Measurements from ENCODE around the gene TAF4.
"Not testable (repeated sequence)": the region's sequence is repeated elsewhere in the genome, so short reads cannot be mapped to it uniquely, and the experiment has no call there.

TAF4 gene

GRCh38 chr20:61997891-61998290 lies 67.8 kb downstream of the TAF4 start:
- no peak for FAIRE-seq

GRCh38 chr20:61997372-61997771 lies 68.3 kb downstream of the TAF4 start:
- FAIRE-seq, result no peak

GRCh38 chr20:61994546-61994945 lies 71.1 kb downstream of the TAF4 start:
- no peak for FAIRE-seq

- no peak for FAIRE-seq
These were observed 72.6 kb downstream of the TAF4 start for GRCh38 chr20:61993058-61993457.

GRCh38 chr20:61991476-61991875 lies 74.2 kb downstream of the TAF4 start:
- no peak for FAIRE-seq

- no peak for FAIRE-seq
These were observed 75.2 kb downstream of the TAF4 start for GRCh38 chr20:61990484-61990883.

GRCh38 chr20:61989741-61990140 lies 75.9 kb downstream of the TAF4 start:
- no peak for FAIRE-seq

GRCh38 chr20:61988665-61989064 lies 77.0 kb downstream of the TAF4 start:
- no peak for FAIRE-seq

- FAIRE-seq, result no peak
These were observed 78.8 kb downstream of the TAF4 start for GRCh38 chr20:61986762-61987321.

- FAIRE-seq, result no peak
These were observed 80.6 kb downstream of the TAF4 start for GRCh38 chr20:61985096-61985495.

GRCh38 chr20:61984431-61984830 lies 81.2 kb downstream of the TAF4 start:
- FAIRE-seq, result not testable (repeated sequence)

- no peak for FAIRE-seq
These were observed 81.7 kb downstream of the TAF4 start for GRCh38 chr20:61983965-61984364.

- FAIRE-seq, result no peak
These were observed 82.7 kb downstream of the TAF4 start for GRCh38 chr20:61982951-61983315.

- FAIRE-seq, result no peak
These were observed 83.3 kb downstream of the TAF4 start for GRCh38 chr20:61982191-61982950.

GRCh38 chr20:61981691-61982090 lies 84.0 kb downstream of the TAF4 start:
- not testable (repeated sequence) for FAIRE-seq

- FAIRE-seq, result no peak
These were observed 84.8 kb downstream of the TAF4 start for GRCh38 chr20:61980647-61981583.

GRCh38 chr20:61979701-61980635 lies 85.7 kb downstream of the TAF4 start:
- FAIRE-seq, result no peak

- no peak for FAIRE-seq
These were observed 86.6 kb downstream of the TAF4 start for GRCh38 chr20:61979090-61979489.

GRCh38 chr20:61978491-61978890 lies 87.2 kb downstream of the TAF4 start:
- FAIRE-seq, result no peak

GRCh38 chr20:61977419-61977786 lies 88.3 kb downstream of the TAF4 start:
- FAIRE-seq, result no peak

GRCh38 chr20:61976644-61977418 lies 88.8 kb downstream of the TAF4 start:
- FAIRE-seq, result no peak

GRCh38 chr20:61976263-61976643 lies 89.4 kb downstream of the TAF4 start:
- no peak for FAIRE-seq
